H9 (cell line): ENCODE results near the gene IGLL5. TPM values are rescaled to one million over a fixed set of nuclear protein-coding genes. Genes with fewer than 3 reads are reported as not detected.

Experiments
- DNase-seq: peaks from one replicate; pipeline ENCODE4 v3.0.0-alpha.2; 2017
- H2AFZ ChIP-seq: one replicate; pipeline ENCODE4 v1.6.1; 2013; ENCODE audit warnings: mild to moderate bottlenecking, low read length, control low read depth, moderate library complexity
- H2AK5ac ChIP-seq: 2 replicates; pipeline ENCODE4 v1.6.1; 2013; ENCODE audit warnings: low read length, control low read depth, mixed read lengths; ENCODE audit not compliant: insufficient read length
- H2BK120ac ChIP-seq: one replicate; pipeline ENCODE4 v1.6.1; 2013; ENCODE audit warnings: low read depth, mild to moderate bottlenecking, low read length, control low read depth, inconsistent platforms; ENCODE audit not compliant: poor library complexity, severe bottlenecking
- H2BK12ac ChIP-seq: 2 replicates; pipeline ENCODE4 v1.6.1; 2013; ENCODE audit warnings: low read length, control low read depth, mixed read lengths, low read depth; ENCODE audit not compliant: insufficient read length
- H2BK15ac ChIP-seq: 2 replicates; pipeline ENCODE4 v1.6.1; 2013; ENCODE audit warnings: low read depth, low read length, control low read depth
- H2BK20ac ChIP-seq: one replicate; pipeline ENCODE4 v1.6.1; 2013; ENCODE audit warnings: low read depth, mild to moderate bottlenecking, low read length, control low read depth, inconsistent platforms; ENCODE audit not compliant: poor library complexity, severe bottlenecking
- H2BK5ac ChIP-seq: 2 replicates; pipeline ENCODE4 v1.6.1; 2013; ENCODE audit warnings: low read length, control low read depth, mixed read lengths; ENCODE audit not compliant: insufficient read length
- H3K14ac ChIP-seq: 2 replicates; pipeline ENCODE4 v1.6.1; 2013; ENCODE audit warnings: low read length, control low read depth; ENCODE audit not compliant: insufficient read depth
- H3K18ac ChIP-seq: 2 replicates; pipeline ENCODE4 v1.6.1; 2013; ENCODE audit warnings: low read depth, mild to moderate bottlenecking, mixed read lengths, low read length, control low read depth; ENCODE audit not compliant: insufficient read length
- H3K23ac ChIP-seq: 2 replicates; pipeline ENCODE4 v1.6.1; 2013; ENCODE audit warnings: low read length, control low read depth, mixed read lengths, low read depth; ENCODE audit not compliant: insufficient read length
- H3K23me2 ChIP-seq: 2 replicates; pipeline ENCODE4 v1.6.1; 2013; ENCODE audit warnings: low read depth, mild to moderate bottlenecking, mixed read lengths, low read length, control low read depth; ENCODE audit not compliant: insufficient read length, poor library complexity, severe bottlenecking
- H3K27ac ChIP-seq: 2 replicates; pipeline ENCODE4 v1.5.1; 2013; ENCODE audit warnings: low read length, control low read depth, mixed read lengths, low read depth; ENCODE audit not compliant: insufficient read length
- H3K27me3 ChIP-seq: 2 replicates; pipeline ENCODE4 v1.6.1; 2013; ENCODE audit warnings: low read length, control low read depth, inconsistent platforms; ENCODE audit not compliant: insufficient read depth
- H3K4ac ChIP-seq: 2 replicates; pipeline ENCODE4 v1.6.1; 2013; ENCODE audit warnings: low read depth, mild to moderate bottlenecking, control low read depth, inconsistent platforms, low read length, moderate library complexity
- H3K4me1 ChIP-seq: 2 replicates; pipeline ENCODE4 v1.6.1; 2013; ENCODE audit warnings: low read length, control low read depth, inconsistent platforms; ENCODE audit not compliant: insufficient read depth
- H3K4me2 ChIP-seq: 2 replicates; pipeline ENCODE4 v1.6.1; 2013; ENCODE audit warnings: low read length, control low read depth, mixed read lengths; ENCODE audit not compliant: insufficient read length, insufficient read depth
- H3K56ac ChIP-seq: 2 replicates; pipeline ENCODE4 v1.6.1; 2013; ENCODE audit warnings: low read depth, mild to moderate bottlenecking, mixed read lengths, low read length, control low read depth; ENCODE audit not compliant: insufficient read length
- H3K79me1 ChIP-seq: 2 replicates; pipeline ENCODE4 v1.6.1; 2013; ENCODE audit warnings: low read depth, mild to moderate bottlenecking, moderate library complexity, low read length, control low read depth, inconsistent platforms; ENCODE audit not compliant: insufficient read depth, poor library complexity, severe bottlenecking
- H3K79me2 ChIP-seq: 2 replicates; pipeline ENCODE4 v1.6.1; 2013; ENCODE audit warnings: low read length, control low read depth, inconsistent platforms; ENCODE audit not compliant: insufficient read depth
- H3K9ac ChIP-seq: 2 replicates; pipeline ENCODE4 v1.6.1; 2013; ENCODE audit warnings: low read length, control low read depth, mixed read lengths; ENCODE audit not compliant: insufficient read length; ENCODE audit errors: extremely low read depth
- H3K9me3 ChIP-seq: one replicate; pipeline ENCODE4 v1.6.1; 2013; ENCODE audit warnings: low read depth, low read length, inconsistent platforms; ENCODE audit not compliant: control insufficient read depth
- H3T11ph ChIP-seq: one replicate; pipeline ENCODE4 v1.6.1; 2013; ENCODE audit warnings: mild to moderate bottlenecking, low read length, control low read depth, inconsistent platforms
- H4K20me1 ChIP-seq: one replicate; pipeline ENCODE4 v1.6.1; 2013; ENCODE audit not compliant: control insufficient read depth, insufficient read length, insufficient read depth
- H4K5ac ChIP-seq: 2 replicates; pipeline ENCODE4 v1.6.1; 2013; ENCODE audit warnings: low read depth, mild to moderate bottlenecking, mixed read lengths, low read length, control low read depth; ENCODE audit not compliant: insufficient read length
- H4K8ac ChIP-seq: replicated peaks from 2 replicates; pipeline ENCODE4 v1.6.1; 2013; ENCODE audit warnings: low read length, control low read depth, mixed read lengths, low read depth; ENCODE audit not compliant: insufficient read length
- H4K91ac ChIP-seq: 2 replicates; pipeline ENCODE4 v1.6.1; 2013; ENCODE audit warnings: low read depth, mild to moderate bottlenecking, moderate library complexity, mixed read lengths, low read length, control low read depth; ENCODE audit not compliant: insufficient read length
- H3K27ac Mint-ChIP-seq, 3 experiments: 2 replicates in 2 of 3; 3 replicates in 1 of 3; pipeline ENCODE4 v1.8.0; 2020 to 2021; ENCODE audit warnings: mixed read lengths in 3 of 3, mild to moderate bottlenecking in 1 of 3, moderate library complexity in 1 of 3
- H3K27me3 Mint-ChIP-seq: 2 replicates; pipeline ENCODE4 v1.8.0; 2021; ENCODE audit warnings: low read depth, mild to moderate bottlenecking, moderate library complexity, mixed read lengths
- H3K36me3 Mint-ChIP-seq, 3 experiments: 2 replicates in 2 of 3; 3 replicates in 1 of 3; pipeline ENCODE4 v1.8.0; 2020 to 2021; ENCODE audit warnings: low read depth in 3 of 3, mixed read lengths in 3 of 3; ENCODE audit not compliant: insufficient read depth in 1 of 3
- H3K4me1 Mint-ChIP-seq, 2 experiments: 2 replicates each; pipeline ENCODE4 v1.8.0; 2020; ENCODE audit warnings: mixed read lengths in 2 of 2
- H3K4me3 Mint-ChIP-seq, 2 experiments: 2 replicates in 1 of 2; 3 replicates in 1 of 2; pipeline ENCODE4 v1.8.0; 2020 to 2021; ENCODE audit warnings: mild to moderate bottlenecking in 2 of 2, mixed read lengths in 2 of 2, moderate library complexity in 1 of 2
- H3K9me3 Mint-ChIP-seq, 2 experiments: 2 replicates in 1 of 2; 3 replicates in 1 of 2; pipeline ENCODE4 v1.8.0; 2020; ENCODE audit warnings: mild to moderate bottlenecking in 2 of 2, mixed read lengths in 2 of 2, moderate library complexity in 1 of 2
- WGBS: extraction: QIAGEN DNeasy Blood & Tissue Kit; methylation state at CpG from one replicate; pipeline ENCODE4 v1.1.7; 2013; ENCODE audit warnings: missing lambda C conversion rate, low lambda C conversion rate, mixed read lengths; ENCODE audit not compliant: insufficient read length; ENCODE audit errors: extremely low coverage; 5-methylcytosine and 5-hydroxymethylcytosine counted together
- total RNA-seq: library from RNA; stranded (reverse); gene quantifications from 2 replicates; pipeline ENCODE4 v1.2.1, GENCODE V29; 2021
- TF ChIP-seq, protein P1 (sequence below): fragments of 200-600 bp; sonication (generic); conservative IDR thresholded peaks from 3 replicates; pipeline ENCODE4 v1.8.0; 2021; ENCODE audit warnings: antibody characterized with exemption, mild to moderate bottlenecking

Gene IGLL5
- total RNA-seq, 1 experiment from 2014 or later: not detected

DNA sequence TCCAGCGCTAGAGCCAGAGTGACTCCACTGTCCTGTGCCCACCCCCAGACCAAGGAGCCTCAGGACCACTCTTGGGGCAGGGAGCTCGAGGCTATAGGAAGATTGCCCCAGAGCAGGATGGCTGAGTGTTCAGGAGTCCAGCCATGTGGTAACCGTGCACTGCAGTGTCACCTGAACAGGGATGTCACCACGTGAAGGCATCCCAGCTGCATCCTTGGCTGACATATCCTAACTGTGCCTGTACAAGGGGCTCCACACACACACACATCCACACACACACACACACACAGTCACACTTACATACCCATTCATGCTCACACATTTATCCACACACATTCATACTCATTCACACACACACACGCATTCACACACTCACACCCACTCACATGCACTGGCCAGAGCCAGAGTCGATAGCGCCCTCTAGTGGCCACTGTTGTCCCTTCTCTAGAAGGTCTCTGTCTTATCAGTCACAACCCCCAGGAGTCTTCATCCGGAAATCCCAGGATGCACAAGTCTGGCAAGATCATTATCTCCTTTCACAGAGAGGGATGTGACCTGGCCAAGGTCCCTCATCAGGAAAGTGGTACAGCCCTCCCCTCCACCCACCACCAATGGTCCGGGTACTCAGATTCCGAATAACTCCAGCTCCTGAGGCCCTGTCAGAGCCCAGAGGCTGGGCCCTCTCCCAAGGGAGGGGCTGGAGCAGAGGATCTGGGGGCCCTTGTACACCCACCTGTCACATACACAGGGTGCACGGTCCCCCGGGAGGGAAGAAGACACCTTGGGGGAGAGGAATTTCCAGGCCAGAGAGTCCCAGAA is 55.1 kb downstream of the IGLL5 start:
- H3K4me3 Mint-ChIP-seq: no peak overlapping the region; a peak in 1 of 5 replicates
- Histone ChIP-seq H2BK15ac (no peak overlapping the region), H4K91ac (no peak overlapping the region), H3K9ac (no peak overlapping the region), H3K27ac (no peak overlapping the region), H2BK20ac (no peak overlapping the region), H3K4ac (no peak overlapping the region), H3K23ac (no peak overlapping the region), H3K56ac (no peak overlapping the region), H3K14ac (no peak overlapping the region; the same call in 1 of the 2 replicates), H2BK12ac (no peak overlapping the region), H4K5ac (no peak overlapping the region), H3K27me3 (peaks cover 3% of the 10 kb centered on the region; the same call in 1 of the 2 replicates), H3K9me3 (no peaks in the 10 kb centered on the region), H3K79me2 (no peaks in the 10 kb centered on the region), H4K20me1 (no peaks in the 10 kb centered on the region), H2BK120ac (no peak overlapping the region), H2AFZ (no peak overlapping the region), H3K4me1 (no peaks in the 10 kb centered on the region), H3T11ph (no peak overlapping the region), H3K18ac (no peak overlapping the region), H2BK5ac (no peak overlapping the region), H3K4me2 (no peak overlapping the region), H4K8ac (no peak overlapping the region), H2AK5ac (no peak overlapping the region), H3K79me1 (no peaks in the 10 kb centered on the region), H3K23me2 (no peaks in the 10 kb centered on the region)
- no peaks in the 10 kb centered on the region; a peak in 1 of 7 replicates for H3K36me3 Mint-ChIP-seq
- H3K27me3 Mint-ChIP-seq: peaks cover 90% of the 10 kb centered on the region
- no peaks in the 10 kb centered on the region for H3K9me3 Mint-ChIP-seq
- no CpG with 5 or more reads among the region's 12 CpGs for WGBS
- no peak overlapping the region for H3K27ac Mint-ChIP-seq
- DNase-seq: peak; percentile 82
- no peaks in the 10 kb centered on the region for H3K4me1 Mint-ChIP-seq
- TF ChIP-seq, protein P1, sequence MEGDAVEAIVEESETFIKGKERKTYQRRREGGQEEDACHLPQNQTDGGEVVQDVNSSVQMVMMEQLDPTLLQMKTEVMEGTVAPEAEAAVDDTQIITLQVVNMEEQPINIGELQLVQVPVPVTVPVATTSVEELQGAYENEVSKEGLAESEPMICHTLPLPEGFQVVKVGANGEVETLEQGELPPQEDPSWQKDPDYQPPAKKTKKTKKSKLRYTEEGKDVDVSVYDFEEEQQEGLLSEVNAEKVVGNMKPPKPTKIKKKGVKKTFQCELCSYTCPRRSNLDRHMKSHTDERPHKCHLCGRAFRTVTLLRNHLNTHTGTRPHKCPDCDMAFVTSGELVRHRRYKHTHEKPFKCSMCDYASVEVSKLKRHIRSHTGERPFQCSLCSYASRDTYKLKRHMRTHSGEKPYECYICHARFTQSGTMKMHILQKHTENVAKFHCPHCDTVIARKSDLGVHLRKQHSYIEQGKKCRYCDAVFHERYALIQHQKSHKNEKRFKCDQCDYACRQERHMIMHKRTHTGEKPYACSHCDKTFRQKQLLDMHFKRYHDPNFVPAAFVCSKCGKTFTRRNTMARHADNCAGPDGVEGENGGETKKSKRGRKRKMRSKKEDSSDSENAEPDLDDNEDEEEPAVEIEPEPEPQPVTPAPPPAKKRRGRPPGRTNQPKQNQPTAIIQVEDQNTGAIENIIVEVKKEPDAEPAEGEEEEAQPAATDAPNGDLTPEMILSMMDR: peak; percentile 92
